Mesothelial cell of epicardium (in vitro differentiated cells): ENCODE results near the gene MYH10. TPM values are rescaled to one million over a fixed set of nuclear protein-coding genes. Genes with fewer than 3 reads are reported as not detected.

Experiments
- DNase-seq, 2 experiments: peaks; one replicate each; pipeline ENCODE4 v3.0.0; 2021; ENCODE audit warnings: low spot score in 2 of 2; ENCODE audit not compliant: unreplicated experiment in 2 of 2
- H3K27ac Mint-ChIP-seq: 2 replicates; pipeline ENCODE4 v1.8.0; 2021; ENCODE audit warnings: mixed read lengths
- H3K27me3 Mint-ChIP-seq: 2 replicates; pipeline ENCODE4 v1.8.0; 2021; ENCODE audit warnings: low read depth, mixed read lengths
- H3K36me3 Mint-ChIP-seq: 2 replicates; pipeline ENCODE4 v1.8.0; 2021; ENCODE audit warnings: mixed read lengths
- H3K4me1 Mint-ChIP-seq: 2 replicates; pipeline ENCODE4 v1.8.0; 2021; ENCODE audit warnings: mixed read lengths
- H3K4me3 Mint-ChIP-seq: 2 replicates; pipeline ENCODE4 v1.8.0; 2021; ENCODE audit warnings: mild to moderate bottlenecking, moderate library complexity, mixed read lengths
- H3K9me3 Mint-ChIP-seq: 2 replicates; pipeline ENCODE4 v1.8.0; 2021; ENCODE audit warnings: mixed read lengths
- total RNA-seq: library from RNA; stranded (reverse); gene quantifications from 3 replicates; pipeline ENCODE4 v1.2.1, GENCODE V29; 2021
- TF ChIP-seq, protein P1 (sequence below): fragments of 200-600 bp; sonication (generic); IDR thresholded peaks from one replicate; pipeline ENCODE4 v1.5.0; 2021; ENCODE audit warnings: antibody characterized with exemption; ENCODE audit not compliant: unreplicated experiment

The MYH10 gene
- total RNA-seq, 1 donor from 2014 or later: 328 TPM

DNA sequence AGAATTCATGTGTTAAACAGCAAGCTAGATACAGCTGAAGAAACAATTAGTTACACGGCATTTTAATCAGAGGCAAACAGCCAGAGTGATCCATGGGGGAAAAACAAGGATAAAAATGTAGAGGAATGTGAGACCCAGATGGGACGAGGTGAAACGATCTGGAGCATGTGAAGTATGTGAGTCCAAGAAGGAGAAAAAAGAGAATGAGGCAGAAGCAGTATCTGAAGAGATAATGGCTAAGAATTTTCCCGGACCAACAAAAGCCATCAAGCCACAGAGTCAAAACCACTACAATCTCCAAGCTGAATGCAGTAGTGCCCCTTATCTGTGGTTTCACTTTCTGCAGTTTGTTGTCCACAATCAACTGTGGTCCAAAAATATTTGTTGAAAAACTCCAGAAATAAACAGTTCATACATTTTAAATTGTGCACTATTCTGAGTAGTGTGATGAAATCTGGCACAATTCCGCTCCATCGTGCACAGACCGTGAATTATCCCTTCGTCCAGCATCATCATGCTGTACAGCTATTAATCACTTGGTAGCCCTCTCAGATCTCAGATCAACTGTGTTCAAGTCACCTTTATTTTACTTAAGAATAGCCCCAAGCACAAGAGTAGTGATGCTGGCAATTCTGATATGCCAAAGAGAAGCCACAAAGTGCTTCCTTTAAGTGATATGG is 18.8 kb downstream of the MYH10 start:
- DNase-seq: no peak
- H3K4me3 Mint-ChIP-seq: peak overlapping the region; percentile 0
- TF ChIP-seq, protein P1, sequence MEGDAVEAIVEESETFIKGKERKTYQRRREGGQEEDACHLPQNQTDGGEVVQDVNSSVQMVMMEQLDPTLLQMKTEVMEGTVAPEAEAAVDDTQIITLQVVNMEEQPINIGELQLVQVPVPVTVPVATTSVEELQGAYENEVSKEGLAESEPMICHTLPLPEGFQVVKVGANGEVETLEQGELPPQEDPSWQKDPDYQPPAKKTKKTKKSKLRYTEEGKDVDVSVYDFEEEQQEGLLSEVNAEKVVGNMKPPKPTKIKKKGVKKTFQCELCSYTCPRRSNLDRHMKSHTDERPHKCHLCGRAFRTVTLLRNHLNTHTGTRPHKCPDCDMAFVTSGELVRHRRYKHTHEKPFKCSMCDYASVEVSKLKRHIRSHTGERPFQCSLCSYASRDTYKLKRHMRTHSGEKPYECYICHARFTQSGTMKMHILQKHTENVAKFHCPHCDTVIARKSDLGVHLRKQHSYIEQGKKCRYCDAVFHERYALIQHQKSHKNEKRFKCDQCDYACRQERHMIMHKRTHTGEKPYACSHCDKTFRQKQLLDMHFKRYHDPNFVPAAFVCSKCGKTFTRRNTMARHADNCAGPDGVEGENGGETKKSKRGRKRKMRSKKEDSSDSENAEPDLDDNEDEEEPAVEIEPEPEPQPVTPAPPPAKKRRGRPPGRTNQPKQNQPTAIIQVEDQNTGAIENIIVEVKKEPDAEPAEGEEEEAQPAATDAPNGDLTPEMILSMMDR: no peak
- peaks cover 51% of the 10 kb centered on the region for H3K4me1 Mint-ChIP-seq
- no peaks in the 10 kb centered on the region for H3K27me3 Mint-ChIP-seq
- H3K27ac Mint-ChIP-seq: peak overlapping the region; percentile 76
- peaks cover 38% of the 10 kb centered on the region for H3K36me3 Mint-ChIP-seq
- peaks cover 18% of the 10 kb centered on the region for H3K9me3 Mint-ChIP-seq

DNA sequence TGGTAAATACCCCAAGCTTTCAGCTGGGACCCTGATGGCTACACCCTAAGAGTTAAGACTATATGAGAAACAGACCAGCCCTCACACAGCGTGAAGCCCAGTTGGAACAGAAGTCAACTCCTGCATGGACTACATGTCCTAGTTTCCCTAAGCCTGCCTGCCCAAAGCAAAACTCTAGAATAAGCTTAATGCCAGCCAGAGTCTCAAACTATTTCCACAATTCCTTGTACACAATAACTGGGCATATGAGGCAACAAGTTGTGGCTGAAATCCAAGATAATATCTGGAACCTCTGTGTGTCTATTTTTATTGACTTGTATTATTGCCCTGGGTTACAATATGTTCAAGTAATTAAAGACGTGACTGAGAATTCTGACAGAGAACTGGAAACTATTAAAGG is 19.4 kb downstream of the MYH10 start:
- no peak for DNase-seq
- H3K36me3 Mint-ChIP-seq: peaks cover 35% of the 10 kb centered on the region
- no peaks in the 10 kb centered on the region for H3K27me3 Mint-ChIP-seq
- H3K4me1 Mint-ChIP-seq: peaks cover 57% of the 10 kb centered on the region
- TF ChIP-seq, protein P1: no peak
- H3K27ac Mint-ChIP-seq: peak overlapping the region; percentile 76
- peak overlapping the region; percentile 0 for H3K4me3 Mint-ChIP-seq
- H3K9me3 Mint-ChIP-seq: peaks cover 16% of the 10 kb centered on the region

DNA sequence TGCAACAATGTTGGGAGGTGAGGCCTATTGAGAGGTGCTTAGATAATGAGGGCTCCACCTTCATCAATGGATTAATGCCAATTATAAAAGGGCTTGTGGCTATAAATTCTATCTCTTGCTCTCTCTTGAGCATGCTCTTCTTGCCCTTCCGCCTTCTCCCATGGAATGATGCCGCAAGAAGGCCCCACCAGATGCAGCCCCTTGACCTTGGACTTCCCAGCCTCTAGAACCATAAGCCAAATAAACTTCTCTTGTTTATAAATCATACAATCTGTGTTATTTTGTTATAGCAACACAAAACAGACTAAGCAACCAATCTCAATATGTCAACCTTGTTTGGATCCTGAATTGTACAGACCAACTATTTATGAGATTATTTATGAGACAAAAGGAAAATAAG is 20.0 kb downstream of the MYH10 start:
- H3K27ac Mint-ChIP-seq: no peak overlapping the region
- H3K4me3 Mint-ChIP-seq: no peak overlapping the region
- no peak for DNase-seq
- peaks cover 59% of the 10 kb centered on the region for H3K4me1 Mint-ChIP-seq
- no peaks in the 10 kb centered on the region for H3K27me3 Mint-ChIP-seq
- H3K9me3 Mint-ChIP-seq: peaks cover 16% of the 10 kb centered on the region
- TF ChIP-seq, protein P1: no peak
- peaks cover 33% of the 10 kb centered on the region for H3K36me3 Mint-ChIP-seq

DNA sequence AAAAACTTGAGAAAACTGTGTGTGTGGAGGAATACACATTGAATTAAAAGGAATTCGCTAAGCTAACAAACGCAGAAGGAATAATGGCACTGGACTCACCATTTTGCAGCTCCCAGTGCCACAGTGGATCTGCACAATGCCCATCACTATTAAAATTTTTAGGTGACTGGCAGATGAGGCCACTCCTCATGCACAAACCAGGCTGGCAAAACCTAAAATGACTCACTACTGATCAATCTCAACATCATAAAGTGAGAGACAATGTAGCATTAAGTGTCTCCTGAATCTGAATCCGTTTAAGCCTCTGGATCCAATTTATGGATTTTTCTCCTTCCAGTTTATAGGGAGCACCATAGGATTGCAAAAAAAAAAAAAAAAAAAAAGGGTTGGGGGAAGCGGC is 20.6 kb downstream of the MYH10 start:
- H3K4me1 Mint-ChIP-seq: peaks cover 55% of the 10 kb centered on the region
- no peak overlapping the region for H3K4me3 Mint-ChIP-seq
- H3K9me3 Mint-ChIP-seq: peaks cover 16% of the 10 kb centered on the region
- DNase-seq: no peak
- TF ChIP-seq, protein P1: no peak
- H3K27ac Mint-ChIP-seq: no peak overlapping the region
- H3K27me3 Mint-ChIP-seq: no peaks in the 10 kb centered on the region
- peaks cover 30% of the 10 kb centered on the region for H3K36me3 Mint-ChIP-seq

DNA sequence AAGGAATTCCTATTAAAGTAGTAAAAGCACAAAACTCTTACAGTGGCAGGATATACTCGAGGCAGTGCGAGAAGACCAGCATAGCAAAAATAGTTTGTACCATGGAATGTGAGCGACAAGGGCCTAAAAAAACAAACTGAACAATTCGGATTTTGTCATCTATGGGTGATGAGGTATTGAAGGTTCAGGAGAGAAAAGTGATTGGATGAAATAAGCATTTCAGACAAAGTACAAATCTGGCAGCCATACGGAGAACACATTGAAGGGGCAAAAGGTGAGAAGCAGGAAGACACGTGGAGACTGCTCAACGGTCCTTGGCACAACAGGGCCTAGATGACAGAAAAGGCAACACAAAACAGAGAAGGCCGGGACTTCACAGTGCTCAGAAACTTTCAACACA is 22.5 kb downstream of the MYH10 start:
- TF ChIP-seq, protein P1: no peak

More for the DNA sequence above, 22.5 kb downstream of the MYH10 start:
- Mint-ChIP-seq H3K9me3 (peaks cover 16% of the 10 kb centered on the region), H3K27ac (peak overlapping the region; percentile 88), H3K4me1 (peaks cover 54% of the 10 kb centered on the region), H3K36me3 (peaks cover 27% of the 10 kb centered on the region), H3K4me3 (no peak overlapping the region), H3K27me3 (no peaks in the 10 kb centered on the region)
- no peak for DNase-seq
